Right lobe of liver (tissue), 6 donors: Measurements from ENCODE around the gene AK9. TPM values are rescaled to one million over a fixed set of nuclear protein-coding genes. Genes with fewer than 3 reads are reported as not detected.

Source experiments
- ATAC-seq, 4 donors: fragments of 200-7000 bp; cut with Tn5 transposase; one replicate each; pipeline ENCODE4 v1.9.1; 2020; ENCODE audit warnings: mild to moderate bottlenecking in 4 of 4, moderate library complexity in 4 of 4
- DNase-seq, 3 donors: peaks; one replicate each; pipeline ENCODE4 v3.0.0-alpha.2; 2020
- H3K27ac ChIP-seq, 3 donors: fragments of 200-600 bp; one replicate each; pipeline ENCODE4 v1.8.0; 2022
- H3K27me3 ChIP-seq, 2 donors: fragments of 200-600 bp; one replicate each; pipeline ENCODE4 v1.8.0; 2022
- H3K36me3 ChIP-seq, 4 donors: fragments of 200-600 bp; sonication (generic) in 1 of 4; one replicate each; pipeline versions ENCODE4 v1.5.1 to v1.8.0; 2017 to 2022; ENCODE audit warnings: control low read depth in 1 of 4
- H3K4me1 ChIP-seq, 4 donors: fragments of 200-600 bp; sonication (generic) in 1 of 4; one replicate each; pipeline versions ENCODE4 v1.5.1 to v1.8.0; 2017 to 2022; ENCODE audit warnings: control low read depth in 1 of 4
- H3K4me3 ChIP-seq, 3 donors: fragments of 200-600 bp; one replicate each; pipeline ENCODE4 v1.8.0; 2022
- H3K9me3 ChIP-seq, 4 donors: fragments of 200-600 bp; sonication (generic) in 1 of 4; one replicate each; pipeline versions ENCODE4 v1.5.1 to v1.8.0; 2017 to 2022; ENCODE audit warnings: control low read depth in 1 of 4
- CTCF ChIP-seq, 4 donors: fragments of 200-600 bp in 3 of 4; fragments of 450-650 bp in 1 of 4; IDR thresholded peaks; one replicate each; pipeline versions ENCODE4 v1.5.1 to v1.8.0; 2016 to 2022; ENCODE audit warnings: antibody characterized with exemption in 4 of 4, mild to moderate bottlenecking in 2 of 4
- POLR2A ChIP-seq: fragments of 450-650 bp; IDR thresholded peaks from one replicate; pipeline ENCODE4 v1.6.1; 2017; ENCODE audit warnings: antibody characterized with exemption, mild to moderate bottlenecking
- WGBS: methylation state at CpG from one replicate; pipeline ENCODE4 v1.1.6; 2018; ENCODE audit warnings: low coverage, low lambda C conversion rate; ENCODE audit not compliant: insufficient coverage; ENCODE audit errors: missing lambda C conversion rate; 5-methylcytosine and 5-hydroxymethylcytosine counted together
- intact Hi-C, 2 donors: fragments of 100-400 bp; cut with DNase I; formaldehyde crosslinking; loops; one replicate each; pipeline versions ENCODE4 v1.11.2 to v1.14.1; 2022
- total RNA-seq, 6 experiments: library from RNA; depleted of rRNA in 2 of 6; stranded (reverse); fragments of >200 nt in 2 of 6; fragmentation: NEBNext Ultra II Directional in 3 of 6; extraction: Animal tissue kit (Norgen Biotek cat#: 25700) in 3 of 6; gene quantifications; one replicate each; pipeline versions ENCODE4 v1.1.0 to v1.2.4, GENCODE V29; 2016 to 2023
- donor health status: DM: no; HTN: yes; CAD: no.
- donor health status: DM: no; HTN: no; CAD: no.
- donor health status: DM: no; HTN: no; CAD: no.
- donor health status: DM: no; HTN: yes; CAD: no.
- donor health status: DM: no; HTN: yes; CAD: no.

Gene AK9
- total RNA-seq, 6 experiments from 2014 or later = 1.5 to 3.9 (median 2.5) TPM

GRCh38 chr6:109628158-109629000 is 62.6 kb downstream of the AK9 start:
- TF ChIP-seq POLR2A (no peak), CTCF (IDR thresholded peaks at IDR 0.05) (no peak)
- WGBS = 88% methylated on average over 2 of the region's 4 CpGs
- intact Hi-C loops = no loop called here
- H3K4me1 ChIP-seq = no peaks in the 10 kb centered on the region
- ATAC-seq = no peak
- DNase-seq = no peak
- H3K9me3 ChIP-seq = no peaks in the 10 kb centered on the region
- no peaks in the 10 kb centered on the region for H3K36me3 ChIP-seq
- H3K27ac ChIP-seq = no peak overlapping the region
- no peak overlapping the region for H3K4me3 ChIP-seq
- no peaks in the 10 kb centered on the region for H3K27me3 ChIP-seq

DNA sequence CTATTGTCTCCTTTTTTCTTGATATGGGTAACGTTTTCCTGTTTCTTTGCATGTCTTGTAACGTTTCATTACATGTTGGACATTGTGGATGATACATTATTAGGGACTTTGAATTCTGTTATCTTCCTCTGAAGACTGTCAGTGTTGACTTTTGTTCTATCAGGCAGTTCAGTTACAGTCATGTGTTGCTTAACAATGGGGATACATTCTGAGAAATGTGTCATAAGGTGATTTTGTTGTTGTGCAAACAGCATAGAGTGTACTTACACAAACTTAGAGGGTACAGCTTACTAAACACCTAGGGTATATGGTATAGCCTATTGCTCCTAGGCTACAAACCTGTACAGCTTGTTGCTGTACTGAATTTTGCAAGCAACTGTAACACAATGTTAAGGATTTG is 64.7 kb downstream of the AK9 start:
- Histone ChIP-seq H3K4me3 (no peak overlapping the region), H3K27me3 (no peaks in the 10 kb centered on the region), H3K4me1 (no peaks in the 10 kb centered on the region), H3K9me3 (no peaks in the 10 kb centered on the region), H3K27ac (no peak overlapping the region), H3K36me3 (no peaks in the 10 kb centered on the region)
- DNase-seq (no peak), ATAC-seq (no peak)
- intact Hi-C loops = no loop called here
- TF ChIP-seq POLR2A (no peak), CTCF (IDR thresholded peaks at IDR 0.05) (no peak)
- 52% methylated on average over 2 of the region's 2 CpGs for WGBS

- TF ChIP-seq POLR2A (no peak), CTCF (IDR thresholded peaks at IDR 0.05) (no peak)
- DNase-seq (no peak), ATAC-seq (no peak)
- Histone ChIP-seq H3K4me3 (no peak overlapping the region), H3K4me1 (no peaks in the 10 kb centered on the region), H3K27me3 (no peaks in the 10 kb centered on the region), H3K36me3 (no peaks in the 10 kb centered on the region), H3K9me3 (no peaks in the 10 kb centered on the region), H3K27ac (no peak overlapping the region)
- intact Hi-C loops = no loop called here
- 84% methylated on average over 7 of the region's 7 CpGs for WGBS
Observed at GRCh38 chr6:109625199-109625598, 65.8 kb downstream of the AK9 start.

DNA sequence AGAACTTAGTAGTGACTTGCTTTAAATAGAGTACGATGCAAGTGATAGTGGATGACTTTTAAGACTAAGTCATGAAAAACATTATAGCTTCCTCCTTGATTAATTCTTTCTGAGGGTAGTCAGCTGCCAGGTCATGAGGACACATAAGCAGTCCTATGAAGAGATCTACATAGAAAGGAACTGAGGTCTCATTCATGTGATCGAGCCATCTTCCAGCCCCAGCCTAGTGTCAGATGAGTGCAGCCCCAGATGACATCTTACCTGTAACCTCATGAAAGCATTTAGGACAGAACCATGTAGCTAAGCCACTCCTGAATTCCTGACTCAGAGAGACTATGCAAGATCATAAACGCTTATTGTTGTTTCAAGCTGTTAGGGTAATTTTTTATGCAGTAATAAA is 67.7 kb downstream of the AK9 start:
- ATAC-seq (no peak), DNase-seq (no peak)
- WGBS = 41% methylated on average over 3 of the region's 3 CpGs
- Histone ChIP-seq H3K4me1 (no peaks in the 10 kb centered on the region), H3K36me3 (no peaks in the 10 kb centered on the region), H3K27me3 (no peaks in the 10 kb centered on the region), H3K27ac (no peak overlapping the region), H3K9me3 (no peaks in the 10 kb centered on the region), H3K4me3 (no peak overlapping the region)
- intact Hi-C loops = no loop called here
- TF ChIP-seq CTCF (IDR thresholded peaks at IDR 0.05) (no peak), POLR2A (no peak)
